ENCODE measurements around the gene PAF1. TPM values are rescaled to one million over a fixed set of nuclear protein-coding genes. Genes with fewer than 3 reads are reported as not detected.

The PAF1 gene
- total and polyA plus RNA-seq, 2 donors (not counting 1 experiment from before 2014, with no cell fraction given) = 46.4 to 65.5 TPM

DNA sequence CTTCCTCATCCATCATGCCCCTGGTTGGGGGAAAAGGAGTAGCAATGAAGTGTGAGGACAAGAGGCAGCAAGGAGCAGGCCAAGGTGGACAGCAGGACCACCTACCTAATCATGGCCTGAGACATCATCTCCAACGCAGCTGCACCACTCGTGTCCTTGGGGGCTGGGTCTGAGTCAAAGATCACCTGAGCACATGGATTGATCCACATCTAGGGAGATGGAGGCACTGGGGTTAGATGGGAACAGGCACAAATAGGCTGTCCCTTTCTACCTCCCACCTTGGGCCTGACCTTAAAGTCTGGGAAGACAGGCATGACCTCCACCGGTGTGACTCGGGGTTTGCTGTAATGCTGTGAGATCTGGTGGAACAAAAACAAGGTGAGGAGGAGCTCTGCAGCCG lies 2.2 kb downstream of the PAF1 start:
- Histone ChIP-seq H3K9ac (ENCODE audit: insufficient read depth, low read length) (no peak overlapping the region), H3K9me3 (ENCODE audit: control insufficient read depth, insufficient read depth, low read depth, low read length) (no peaks in the 10 kb centered on the region), H3K79me2 (ENCODE audit: control insufficient read depth, insufficient read depth, low read length) (peaks cover 27% of the 10 kb centered on the region), H3K4me2 (ENCODE audit: extremely low read depth, insufficient read depth, low read length) (no peak overlapping the region), H3K36me3 (ENCODE audit: control insufficient read depth, insufficient read depth, low read length) (peaks cover 32% of the 10 kb centered on the region), H3K4me3 (replicated peaks in 1 of 4; ENCODE audit: control extremely low read depth in 1 of 4, insufficient read depth in 1 of 4, low read depth in 3 of 4, low read length in 4 of 4) (no peak overlapping the region), H3K4me1 (ENCODE audit: control insufficient read depth, extremely low read depth, insufficient read depth, low read length) (peaks cover 10% of the 10 kb centered on the region), H4K20me1 (ENCODE audit: control insufficient read depth, extremely low read depth, insufficient read depth, low read length) (no peaks in the 10 kb centered on the region), H3K27me3 (ENCODE audit: control insufficient read depth, insufficient read depth, low read length) (no peaks in the 10 kb centered on the region), H3K27ac (ENCODE audit: insufficient read depth, low read length) (no peak overlapping the region), H2AFZ (ENCODE audit: low read length) (no peak overlapping the region)
- no peak for DNase-seq (ENCODE audit: low read depth in 2 of 2)
- no peak for TF ChIP-seq EZH2 (IDR thresholded peaks at IDR 0.05; ENCODE audit: low read length, missing control alignments)
- TF ChIP-seq, protein P1, sequence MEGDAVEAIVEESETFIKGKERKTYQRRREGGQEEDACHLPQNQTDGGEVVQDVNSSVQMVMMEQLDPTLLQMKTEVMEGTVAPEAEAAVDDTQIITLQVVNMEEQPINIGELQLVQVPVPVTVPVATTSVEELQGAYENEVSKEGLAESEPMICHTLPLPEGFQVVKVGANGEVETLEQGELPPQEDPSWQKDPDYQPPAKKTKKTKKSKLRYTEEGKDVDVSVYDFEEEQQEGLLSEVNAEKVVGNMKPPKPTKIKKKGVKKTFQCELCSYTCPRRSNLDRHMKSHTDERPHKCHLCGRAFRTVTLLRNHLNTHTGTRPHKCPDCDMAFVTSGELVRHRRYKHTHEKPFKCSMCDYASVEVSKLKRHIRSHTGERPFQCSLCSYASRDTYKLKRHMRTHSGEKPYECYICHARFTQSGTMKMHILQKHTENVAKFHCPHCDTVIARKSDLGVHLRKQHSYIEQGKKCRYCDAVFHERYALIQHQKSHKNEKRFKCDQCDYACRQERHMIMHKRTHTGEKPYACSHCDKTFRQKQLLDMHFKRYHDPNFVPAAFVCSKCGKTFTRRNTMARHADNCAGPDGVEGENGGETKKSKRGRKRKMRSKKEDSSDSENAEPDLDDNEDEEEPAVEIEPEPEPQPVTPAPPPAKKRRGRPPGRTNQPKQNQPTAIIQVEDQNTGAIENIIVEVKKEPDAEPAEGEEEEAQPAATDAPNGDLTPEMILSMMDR (conservative IDR thresholded peaks at IDR 0.05 in 1 of 2, IDR thresholded peaks at IDR 0.05 in 1 of 2; ENCODE audit: low read depth in 1 of 2, low read length in 2 of 2) = no peak

DNA sequence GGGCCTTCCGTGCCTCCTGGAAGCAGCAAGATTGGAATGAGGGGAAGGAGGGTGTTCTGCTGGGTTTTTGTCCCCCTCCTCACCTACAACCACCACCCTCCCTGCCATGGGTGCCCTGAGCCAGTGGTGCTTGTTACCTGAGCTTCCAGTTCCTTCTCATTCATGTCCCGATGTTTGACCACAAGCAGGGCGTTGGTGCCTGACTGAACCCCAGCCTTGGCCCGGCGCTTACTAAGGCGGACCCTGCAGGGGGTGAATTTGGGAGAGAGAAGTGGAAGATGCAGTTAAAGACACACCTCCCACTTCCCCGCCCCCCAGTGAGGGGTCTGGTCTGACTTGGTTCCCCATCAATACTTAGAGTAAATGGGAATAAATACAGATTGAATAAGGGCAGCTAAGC lies 4.3 kb downstream of the PAF1 start:
- Histone ChIP-seq H3K4me1 (ENCODE audit: control insufficient read depth, extremely low read depth, insufficient read depth, low read length) (peaks cover 8% of the 10 kb centered on the region), H3K4me3 (replicated peaks in 1 of 4; ENCODE audit: control extremely low read depth in 1 of 4, insufficient read depth in 1 of 4, low read depth in 3 of 4, low read length in 4 of 4) (no peak overlapping the region), H3K36me3 (ENCODE audit: control insufficient read depth, insufficient read depth, low read length) (peaks cover 36% of the 10 kb centered on the region), H3K79me2 (ENCODE audit: control insufficient read depth, insufficient read depth, low read length) (peaks cover 18% of the 10 kb centered on the region), H3K27me3 (ENCODE audit: control insufficient read depth, insufficient read depth, low read length) (no peaks in the 10 kb centered on the region), H3K27ac (ENCODE audit: insufficient read depth, low read length) (no peak overlapping the region), H3K9me3 (ENCODE audit: control insufficient read depth, insufficient read depth, low read depth, low read length) (no peaks in the 10 kb centered on the region), H4K20me1 (ENCODE audit: control insufficient read depth, extremely low read depth, insufficient read depth, low read length) (no peaks in the 10 kb centered on the region), H2AFZ (ENCODE audit: low read length) (no peak overlapping the region), H3K9ac (ENCODE audit: insufficient read depth, low read length) (no peak overlapping the region), H3K4me2 (ENCODE audit: extremely low read depth, insufficient read depth, low read length) (no peak overlapping the region)
- DNase-seq (ENCODE audit: low read depth in 2 of 2) = no peak
- TF ChIP-seq EZH2 (IDR thresholded peaks at IDR 0.05; ENCODE audit: low read length, missing control alignments) = no peak
- TF ChIP-seq, protein P1 (conservative IDR thresholded peaks at IDR 0.05 in 1 of 2, IDR thresholded peaks at IDR 0.05 in 1 of 2; ENCODE audit: low read depth in 1 of 2, low read length in 2 of 2) = no peak

DNA sequence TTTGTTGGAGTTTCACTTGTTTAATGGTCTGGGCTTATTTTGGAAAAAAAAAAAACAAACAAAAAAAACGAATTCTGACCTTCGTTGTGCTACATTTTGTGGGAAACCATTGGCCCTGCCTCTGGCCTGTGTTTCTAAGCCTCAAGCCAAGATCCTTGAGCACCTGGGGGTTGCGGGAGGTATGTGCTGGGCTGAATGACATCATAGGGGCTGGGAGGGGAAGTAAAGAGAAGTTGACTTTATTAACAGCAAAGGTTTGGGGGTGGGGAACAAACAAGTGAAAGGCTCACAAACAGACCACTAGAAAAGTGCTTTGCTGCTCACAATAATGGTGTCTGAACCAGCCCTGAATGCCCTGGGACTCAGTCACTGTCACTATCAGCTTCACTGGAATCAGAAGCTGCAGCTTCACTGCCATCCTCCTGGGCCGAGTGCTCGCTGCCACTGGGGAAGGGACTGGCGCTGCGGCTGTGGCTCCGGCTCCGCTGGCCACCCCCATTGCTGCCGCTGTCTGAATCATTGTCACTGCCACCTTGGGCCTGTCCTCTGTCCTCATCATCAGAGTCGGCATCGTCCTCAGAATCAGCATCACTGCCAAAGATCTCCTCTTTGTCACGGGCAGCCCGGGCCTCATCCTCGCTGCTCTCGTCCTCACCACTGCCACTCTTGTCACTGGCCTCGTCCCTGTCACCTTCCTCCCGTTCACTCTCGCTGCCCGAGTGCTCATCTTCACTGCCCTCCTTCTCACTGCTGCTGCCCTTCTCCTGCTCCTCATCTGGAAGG lies 5.1 kb downstream of the PAF1 start:
- Histone ChIP-seq H3K36me3 (ENCODE audit: control insufficient read depth, insufficient read depth, low read length) (peaks cover 42% of the 10 kb centered on the region), H3K79me2 (ENCODE audit: control insufficient read depth, insufficient read depth, low read length) (peaks cover 16% of the 10 kb centered on the region), H3K4me1 (ENCODE audit: control insufficient read depth, extremely low read depth, insufficient read depth, low read length) (peaks cover 8% of the 10 kb centered on the region), H3K27ac (ENCODE audit: insufficient read depth, low read length) (no peak overlapping the region), H3K9ac (ENCODE audit: insufficient read depth, low read length) (no peak overlapping the region), H3K4me3 (replicated peaks in 1 of 4; ENCODE audit: control extremely low read depth in 1 of 4, insufficient read depth in 1 of 4, low read depth in 3 of 4, low read length in 4 of 4) (no peak overlapping the region), H3K4me2 (ENCODE audit: extremely low read depth, insufficient read depth, low read length) (no peak overlapping the region), H3K27me3 (ENCODE audit: control insufficient read depth, insufficient read depth, low read length) (no peaks in the 10 kb centered on the region), H3K9me3 (ENCODE audit: control insufficient read depth, insufficient read depth, low read depth, low read length) (no peaks in the 10 kb centered on the region), H2AFZ (ENCODE audit: low read length) (no peak overlapping the region), H4K20me1 (ENCODE audit: control insufficient read depth, extremely low read depth, insufficient read depth, low read length) (no peaks in the 10 kb centered on the region)
- no peak for TF ChIP-seq EZH2 (IDR thresholded peaks at IDR 0.05; ENCODE audit: low read length, missing control alignments)
- TF ChIP-seq, protein P1 (conservative IDR thresholded peaks at IDR 0.05 in 1 of 2, IDR thresholded peaks at IDR 0.05 in 1 of 2; ENCODE audit: low read depth in 1 of 2, low read length in 2 of 2) = no peak
- no peak for DNase-seq (ENCODE audit: low read depth in 2 of 2)
